Measurements from ENCODE around the gene MXD3.

MXD3 gene

GRCh38 chr5:177328545-177329231, 17.0 kb upstream of the MXD3 start:
- no peak for TF ChIP-seq CTCF (IDR thresholded peaks at IDR 0.05; ENCODE audit: control extremely low read depth, extremely low read depth, low read depth, missing control alignments)
- no peak for DNase-seq (ENCODE audit: extremely low spot score)
- ChIA-PET POLR2A (no interaction called here), CTCF (interaction anchor here (1.0 to 4.7 kb wide), 5 partner anchors 9 to 127 kb away, joined by 3 to 20 read pairs (median 10); no protein-coding TSS in a partner anchor)

- no peak for TF ChIP-seq CTCF (IDR thresholded peaks at IDR 0.05; ENCODE audit: control extremely low read depth, extremely low read depth, low read depth, missing control alignments)
- DNase-seq (ENCODE audit: extremely low spot score): no peak
- POLR2A ChIA-PET: no interaction called here
- CTCF ChIA-PET: interaction anchor here (0.7 to 4.7 kb wide), 6 partner anchors 8 to 128 kb away, joined by 3 to 20 read pairs (median 7); no protein-coding TSS in a partner anchor
Observed at GRCh38 chr5:177327539-177328522, 16.1 kb upstream of the MXD3 start.

GRCh38 chr5:177325868-177326381, 14.2 kb upstream of the MXD3 start:
- POLR2A ChIA-PET: no interaction called here

GRCh38 chr5:177320879-177321278, 9.2 kb upstream of the MXD3 start:
- no peak for TF ChIP-seq CTCF (IDR thresholded peaks at IDR 0.05; ENCODE audit: control extremely low read depth, extremely low read depth, low read depth, missing control alignments)
- no peak for DNase-seq (ENCODE audit: extremely low spot score)
- POLR2A ChIA-PET: no interaction called here
- CTCF ChIA-PET: interaction anchor here (0.9 to 5.2 kb wide), 5 partner anchors 11 to 209 kb away, joined by 3 to 44 read pairs (median 5); no protein-coding TSS in a partner anchor

More at GRCh38 chr5:177325868-177326381, 14.2 kb upstream of the MXD3 start:
- TF ChIP-seq CTCF (IDR thresholded peaks at IDR 0.05; ENCODE audit: control extremely low read depth, extremely low read depth, low read depth, missing control alignments): no peak
- CTCF ChIA-PET: interaction anchor here (4.7 kb wide), 1 partner anchor 130 kb away, joined by 20 read pairs; no protein-coding TSS in a partner anchor
- DNase-seq (ENCODE audit: extremely low spot score): no peak

GRCh38 chr5:177319913-177320588, 8.4 kb upstream of the MXD3 start:
- no peak for DNase-seq (ENCODE audit: extremely low spot score)
- ChIA-PET POLR2A (no interaction called here), CTCF (interaction anchor here (0.7 to 5.6 kb wide), 19 partner anchors 8 to 208 kb away, joined by 3 to 44 read pairs (median 5); partner anchors contain the start of gene LMAN2)
- no peak for TF ChIP-seq CTCF (IDR thresholded peaks at IDR 0.05; ENCODE audit: control extremely low read depth, extremely low read depth, low read depth, missing control alignments)

Data from GM10248 (cell line).